Activated CD8-positive, alpha-beta T cell treated with anti-CD3 and anti-CD28 coated beads for 36 hours (primary cell): Measurements from ENCODE around the gene DNAJC18. TPM values are rescaled to one million over a fixed set of nuclear protein-coding genes. Genes with fewer than 3 reads are reported as not detected.

Experiments
- ATAC-seq: fragments of 200-7000 bp; cut with Tn5 transposase; one replicate; pipeline ENCODE4 v1.10.0; 2021; ENCODE audit warnings: mild to moderate bottlenecking, moderate library complexity
- CTCF ChIA-PET: fragments of 350-600 bp; sonication (Branson Sonifier 250); formaldehyde crosslinking; loops from one replicate; lab custom pipeline; 2021; ENCODE audit warnings: antibody characterized with exemption; lab: Charles Lee
- POLR2A ChIA-PET: fragments of 350-600 bp; sonication (Branson Sonifier 250); formaldehyde crosslinking; loops from one replicate; lab custom pipeline; 2021; ENCODE audit warnings: antibody characterized with exemption; lab: Charles Lee
- DNase-seq: peaks from one replicate; pipeline ENCODE4 v3.0.0-alpha.2; 2020
- H3K27ac Mint-ChIP-seq: one replicate; pipeline ENCODE4 v1.8.0; 2021; ENCODE audit warnings: mild to moderate bottlenecking, mixed read lengths
- H3K27me3 Mint-ChIP-seq: one replicate; pipeline ENCODE4 v1.8.0; 2021; ENCODE audit warnings: mixed read lengths
- H3K36me3 Mint-ChIP-seq: one replicate; pipeline ENCODE4 v1.8.0; 2021; ENCODE audit warnings: low read depth, mixed read lengths
- H3K4me1 Mint-ChIP-seq: one replicate; pipeline ENCODE4 v1.8.0; 2021; ENCODE audit warnings: low read depth, mixed read lengths
- H3K4me3 Mint-ChIP-seq: one replicate; pipeline ENCODE4 v1.8.0; 2021; ENCODE audit warnings: mild to moderate bottlenecking, moderate library complexity, mixed read lengths
- H3K9me3 Mint-ChIP-seq: one replicate; pipeline ENCODE4 v1.8.0; 2021; ENCODE audit warnings: mixed read lengths
- intact Hi-C: fragments of 100-400 bp; cut with micrococcal nuclease; formaldehyde crosslinking; loops from one replicate; pipeline ENCODE4 v1.10.0; 2022
- total RNA-seq, 2 experiments: library from RNA; stranded (reverse); gene quantifications; one replicate each; pipeline ENCODE4 v1.2.3, GENCODE V29; 2021
- TF ChIP-seq, protein P1 (sequence below): fragments of 200-600 bp; IDR thresholded peaks from one replicate; pipeline ENCODE4 v1.8.0; 2022; ENCODE audit warnings: antibody characterized with exemption, mild to moderate bottlenecking

Gene DNAJC18
- total RNA-seq, 2 experiments from 2014 or later = 24.9 to 27.5 TPM

DNA sequence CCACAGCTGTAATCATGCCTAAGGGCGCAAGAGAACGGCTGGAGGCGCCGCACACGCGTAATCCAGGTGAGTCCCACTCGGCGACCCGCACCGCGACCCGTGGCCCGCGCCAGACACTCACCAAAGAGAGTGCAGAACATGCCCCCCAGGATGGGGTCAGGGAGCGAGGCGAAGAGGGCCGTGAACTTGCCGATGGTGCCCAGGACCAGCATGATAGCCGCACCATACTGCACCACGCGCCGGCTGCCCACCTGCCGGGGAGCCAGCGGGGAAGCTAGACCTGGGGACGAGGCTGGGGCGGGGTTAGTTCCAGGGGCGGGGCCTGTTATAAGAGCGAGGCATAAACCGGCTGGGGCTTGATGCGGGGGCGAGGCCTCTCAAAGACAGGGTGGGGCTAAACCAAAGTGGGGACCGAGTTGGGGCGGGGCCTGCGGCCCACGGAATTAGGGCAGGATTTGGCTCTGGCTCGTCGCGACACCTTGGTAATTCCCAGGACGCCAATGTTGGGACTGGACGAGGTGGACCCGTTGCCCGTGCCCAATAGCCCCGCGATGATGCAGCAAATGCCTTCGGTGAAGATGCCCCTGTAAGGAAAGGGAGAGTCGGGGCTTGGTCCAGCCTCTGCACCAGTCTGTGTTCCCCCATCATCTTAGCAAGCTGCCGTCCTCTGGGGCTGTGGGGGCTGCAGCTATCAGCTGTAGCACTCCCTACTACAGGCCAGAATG, 61.1 kb downstream of the DNAJC18 start:
- ATAC-seq (no peak), DNase-seq (no peak)
- Mint-ChIP-seq H3K4me1 (no peaks in the 10 kb centered on the region), H3K27ac (no peak overlapping the region), H3K9me3 (no peaks in the 10 kb centered on the region), H3K27me3 (no peaks in the 10 kb centered on the region), H3K36me3 (no peaks in the 10 kb centered on the region), H3K4me3 (no peak overlapping the region)
- ChIA-PET CTCF (no interaction called here), POLR2A (no interaction called here)
- TF ChIP-seq, protein P1, sequence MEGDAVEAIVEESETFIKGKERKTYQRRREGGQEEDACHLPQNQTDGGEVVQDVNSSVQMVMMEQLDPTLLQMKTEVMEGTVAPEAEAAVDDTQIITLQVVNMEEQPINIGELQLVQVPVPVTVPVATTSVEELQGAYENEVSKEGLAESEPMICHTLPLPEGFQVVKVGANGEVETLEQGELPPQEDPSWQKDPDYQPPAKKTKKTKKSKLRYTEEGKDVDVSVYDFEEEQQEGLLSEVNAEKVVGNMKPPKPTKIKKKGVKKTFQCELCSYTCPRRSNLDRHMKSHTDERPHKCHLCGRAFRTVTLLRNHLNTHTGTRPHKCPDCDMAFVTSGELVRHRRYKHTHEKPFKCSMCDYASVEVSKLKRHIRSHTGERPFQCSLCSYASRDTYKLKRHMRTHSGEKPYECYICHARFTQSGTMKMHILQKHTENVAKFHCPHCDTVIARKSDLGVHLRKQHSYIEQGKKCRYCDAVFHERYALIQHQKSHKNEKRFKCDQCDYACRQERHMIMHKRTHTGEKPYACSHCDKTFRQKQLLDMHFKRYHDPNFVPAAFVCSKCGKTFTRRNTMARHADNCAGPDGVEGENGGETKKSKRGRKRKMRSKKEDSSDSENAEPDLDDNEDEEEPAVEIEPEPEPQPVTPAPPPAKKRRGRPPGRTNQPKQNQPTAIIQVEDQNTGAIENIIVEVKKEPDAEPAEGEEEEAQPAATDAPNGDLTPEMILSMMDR = no peak
- intact Hi-C loops = no loop called here

DNA sequence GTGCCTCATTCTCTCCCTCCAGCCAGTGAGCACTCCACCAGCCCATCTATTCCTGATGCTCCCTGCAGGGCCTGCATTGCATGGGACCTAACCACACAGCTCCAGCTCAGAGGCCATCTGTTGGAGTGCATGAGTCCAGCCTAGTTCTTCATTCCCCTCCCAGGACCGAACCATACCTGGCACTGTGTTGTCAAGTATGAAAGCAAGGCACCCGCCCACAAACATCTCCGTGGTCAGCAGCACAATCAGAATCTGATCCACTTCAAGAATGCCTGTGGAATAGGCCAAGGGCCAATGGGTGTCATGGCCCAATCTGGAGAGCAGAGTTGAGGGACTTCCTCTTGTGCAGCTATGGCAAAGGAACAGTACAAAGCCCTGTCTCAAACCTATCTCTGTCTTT, 62.1 kb downstream of the DNAJC18 start:
- H3K9me3 Mint-ChIP-seq = no peaks in the 10 kb centered on the region
- no peak for ATAC-seq
- no peaks in the 10 kb centered on the region for H3K27me3 Mint-ChIP-seq
- peaks cover under 1% of the 10 kb centered on the region for H3K36me3 Mint-ChIP-seq
- no peak for DNase-seq
- POLR2A ChIA-PET = interaction anchor here (0.6 kb wide), 1 partner anchor 36 kb away, joined by 3 read pairs; the partner anchor contains the start of gene PAIP2
- no peak overlapping the region for H3K27ac Mint-ChIP-seq
- TF ChIP-seq, protein P1 = no peak
- no peak overlapping the region for H3K4me3 Mint-ChIP-seq
- H3K4me1 Mint-ChIP-seq = peaks cover under 1% of the 10 kb centered on the region
- intact Hi-C loops = no loop called here
- CTCF ChIA-PET = interaction anchor here (1.0 to 1.3 kb wide), 2 partner anchors 45 to 126 kb away, joined by 4 to 6 read pairs; no protein-coding TSS in a partner anchor

DNA sequence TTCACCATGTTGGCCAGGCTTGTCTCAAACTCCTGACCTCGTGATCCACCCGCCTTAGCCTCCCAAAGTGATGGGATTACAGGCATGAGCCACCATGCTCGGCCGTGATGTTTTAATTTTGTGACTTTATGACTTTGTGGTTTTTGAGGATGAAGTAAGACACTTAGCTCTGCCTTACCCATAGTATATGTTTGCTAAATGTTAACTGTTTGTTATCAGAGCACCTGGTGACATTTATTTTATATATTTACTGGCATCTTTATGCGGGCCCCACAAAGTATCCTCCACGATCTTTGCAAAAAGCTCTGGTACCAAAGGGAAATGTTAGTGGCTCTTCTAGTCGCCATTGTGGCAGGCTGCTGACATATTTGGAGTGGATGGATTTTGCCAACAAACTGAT, 63.0 kb downstream of the DNAJC18 start:
- TF ChIP-seq, protein P1 = no peak
- ATAC-seq = no peak
- no peak for DNase-seq
- Mint-ChIP-seq H3K4me1 (peaks cover 9% of the 10 kb centered on the region), H3K9me3 (no peaks in the 10 kb centered on the region), H3K4me3 (no peak overlapping the region), H3K27me3 (no peaks in the 10 kb centered on the region), H3K27ac (no peak overlapping the region), H3K36me3 (peaks cover 5% of the 10 kb centered on the region)
- ChIA-PET CTCF (interaction anchor here (1.0 to 1.3 kb wide), 2 partner anchors 46 to 126 kb away, joined by 4 to 6 read pairs; no protein-coding TSS in a partner anchor), POLR2A (no interaction called here)
- intact Hi-C loops = no loop called here

DNA sequence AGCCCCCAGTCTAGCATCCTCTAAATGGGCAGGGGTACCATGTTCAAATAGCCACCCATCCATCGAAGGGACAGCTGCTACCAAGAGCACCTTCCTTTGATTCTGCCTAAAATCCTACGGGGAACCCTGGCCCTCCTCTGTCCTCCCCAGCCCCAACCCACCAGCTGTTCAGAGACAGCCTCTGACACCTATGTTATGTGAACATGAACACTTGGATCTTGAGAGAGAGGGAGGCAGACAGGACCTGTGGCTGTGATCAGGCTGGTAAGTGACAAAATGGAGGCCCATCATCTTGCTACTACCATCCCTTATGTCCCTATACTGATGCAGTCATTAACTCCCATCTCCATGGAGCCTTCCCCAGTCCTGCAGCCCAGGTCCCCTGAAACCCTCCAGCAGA, 64.4 kb downstream of the DNAJC18 start:
- no peak overlapping the region for H3K27ac Mint-ChIP-seq
- no peaks in the 10 kb centered on the region for H3K27me3 Mint-ChIP-seq
- TF ChIP-seq, protein P1 = no peak
- no peak overlapping the region for H3K4me3 Mint-ChIP-seq
- DNase-seq (no peak), ATAC-seq (peak; percentile 25)
- H3K4me1 Mint-ChIP-seq = peaks cover 14% of the 10 kb centered on the region
- CTCF ChIA-PET = interaction anchor here (0.8 to 1.3 kb wide), 3 partner anchors 12 to 265 kb away, joined by 3 to 6 read pairs (median 3); no protein-coding TSS in a partner anchor
- H3K36me3 Mint-ChIP-seq = peaks cover 8% of the 10 kb centered on the region
- no peaks in the 10 kb centered on the region for H3K9me3 Mint-ChIP-seq
- POLR2A ChIA-PET = interaction anchor here (0.8 to 1.2 kb wide), 2 partner anchors 10 to 13 kb away, joined by 3 read pairs; no protein-coding TSS in a partner anchor
- intact Hi-C loops = no loop called here
